Activated CD8-positive, alpha-beta memory T cell treated with anti-CD3 and anti-CD28 coated beads for 1 hour (primary cell): Measurements from ENCODE around the gene MRTFA.
"Not testable (repeated sequence)": the region's sequence is repeated elsewhere in the genome, so short reads cannot be mapped to it uniquely, and the experiment has no call there.

Source experiments
- DNase-seq, 2 donors: peaks; one replicate each; pipeline ENCODE4 v3.0.0-alpha.2; 2020; ENCODE audit warnings: low read depth in 1 of 2; ENCODE audit errors: extremely low read depth in 1 of 2

MRTFA gene

DNA sequence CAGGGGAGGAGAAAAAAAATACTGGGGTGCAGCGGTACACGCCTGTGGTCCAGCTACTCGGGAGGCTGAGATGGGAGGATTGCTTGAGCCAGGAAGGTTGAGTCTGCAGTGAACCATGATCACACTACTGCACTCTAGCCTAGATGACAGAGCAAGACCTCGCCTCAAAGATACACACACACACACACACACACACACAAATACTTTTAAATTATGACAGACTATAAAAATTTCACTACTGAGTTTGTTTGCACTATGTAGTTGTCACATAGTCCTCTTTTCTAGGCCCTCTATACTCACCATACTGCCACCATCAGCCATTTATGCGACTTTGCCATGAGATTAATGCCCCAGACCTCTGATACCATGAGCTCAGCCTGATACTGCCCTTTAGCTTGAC, 109.6 kb downstream of the MRTFA start:
- no peak for DNase-seq

- peak; percentile 43 to 67 for DNase-seq
These were observed 111.2 kb downstream of the MRTFA start for GRCh38 chr22:40525250-40525884.

DNA sequence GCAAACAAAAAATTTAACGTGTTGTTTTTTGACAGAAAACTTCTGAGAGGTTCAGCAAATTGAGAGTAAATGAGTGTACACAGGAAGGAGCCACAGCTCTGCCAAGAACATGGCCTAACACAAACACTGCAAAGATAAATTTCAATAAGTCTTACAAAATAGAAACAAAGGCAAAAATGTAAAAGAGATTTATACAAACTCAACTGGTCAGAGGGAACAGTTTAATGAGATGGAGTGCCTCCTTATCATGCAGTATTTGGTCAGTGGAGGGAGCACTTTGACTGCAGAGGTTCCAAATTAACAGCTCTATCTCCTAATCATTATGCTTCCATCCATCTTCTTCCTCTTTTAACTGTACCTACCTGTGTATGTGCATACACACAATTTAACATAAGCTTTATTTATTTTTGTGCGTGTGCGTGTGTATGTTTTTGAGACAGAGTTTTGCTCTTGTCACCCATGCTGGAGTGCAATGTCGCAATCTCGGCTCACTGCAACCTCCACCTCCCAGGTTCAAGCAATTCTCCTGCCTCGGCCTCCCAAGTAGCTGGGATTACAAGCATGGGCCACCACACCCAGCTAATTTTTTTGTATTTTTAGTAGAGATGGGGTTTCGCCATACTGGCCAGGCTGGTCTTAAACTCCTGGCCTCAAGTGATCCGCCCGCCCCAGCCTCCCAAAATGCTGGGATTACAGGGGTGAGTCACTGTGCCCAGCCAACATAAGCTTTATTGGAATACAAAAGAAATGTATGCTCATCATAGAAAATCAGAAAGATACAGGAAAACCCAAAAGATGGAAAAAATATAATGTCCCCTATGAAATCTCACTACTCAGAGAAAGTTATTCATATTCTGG, 111.9 kb downstream of the MRTFA start:
- no peak for DNase-seq

GRCh38 chr22:40522141-40522540, 114.4 kb downstream of the MRTFA start:
- no peak for DNase-seq

DNA sequence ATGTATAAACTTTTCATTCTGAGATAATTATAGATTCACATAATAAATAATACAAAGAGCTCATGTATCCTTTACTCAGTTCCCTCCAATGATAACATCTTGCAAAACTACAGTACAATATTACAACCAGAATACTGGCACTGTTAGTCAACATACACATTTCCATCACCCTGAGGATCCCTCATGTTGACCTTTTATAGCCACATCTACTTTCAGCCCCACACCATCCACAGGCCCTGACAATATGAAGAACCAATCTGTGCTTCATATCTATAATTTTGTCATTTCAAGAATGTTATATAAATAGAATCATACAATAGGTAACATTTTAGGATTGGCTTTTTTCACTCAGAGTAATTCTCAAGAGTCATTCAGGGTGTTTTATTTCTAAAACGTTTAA, 115.5 kb downstream of the MRTFA start:
- DNase-seq, result no peak

DNA sequence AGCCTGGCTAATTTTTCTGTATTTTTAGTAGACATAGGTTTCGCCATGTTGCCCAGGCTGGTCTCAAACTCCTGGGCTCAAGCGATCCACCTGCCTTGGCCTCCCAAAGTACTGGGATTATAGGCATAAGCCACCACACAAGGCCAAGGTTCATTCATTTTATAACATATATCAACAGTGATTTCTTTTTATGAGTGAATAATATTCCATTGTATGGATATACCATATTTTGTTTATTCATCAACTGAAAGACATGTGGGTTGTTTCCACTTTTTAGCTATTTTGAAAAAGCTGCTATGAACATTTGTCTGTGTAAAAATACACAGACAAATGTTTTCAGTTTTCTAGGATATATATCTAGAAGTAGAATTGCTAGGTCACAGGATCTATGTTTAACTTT, 116.0 kb downstream of the MRTFA start:
- no peak for DNase-seq

DNA sequence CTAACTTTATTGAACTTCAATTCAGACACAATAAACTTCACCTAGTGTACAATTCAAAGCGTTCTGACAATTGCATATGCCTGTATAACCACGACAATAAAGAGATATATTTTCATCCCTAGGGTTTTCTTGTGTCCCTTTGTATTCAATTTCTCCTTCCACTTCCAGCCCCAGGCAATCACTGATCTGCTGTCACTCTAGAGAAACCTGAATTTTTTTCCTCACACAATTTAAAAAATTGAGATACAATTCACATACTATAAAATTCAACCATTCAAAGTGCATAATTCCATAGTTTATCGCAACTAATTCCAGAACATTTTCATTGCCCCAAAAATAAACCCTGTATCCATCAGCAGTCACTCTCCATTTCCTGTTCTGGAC, 116.6 kb downstream of the MRTFA start:
- DNase-seq, result no peak

- DNase-seq, result no peak
These were observed 117.1 kb downstream of the MRTFA start for GRCh38 chr22:40519284-40519947.

DNA sequence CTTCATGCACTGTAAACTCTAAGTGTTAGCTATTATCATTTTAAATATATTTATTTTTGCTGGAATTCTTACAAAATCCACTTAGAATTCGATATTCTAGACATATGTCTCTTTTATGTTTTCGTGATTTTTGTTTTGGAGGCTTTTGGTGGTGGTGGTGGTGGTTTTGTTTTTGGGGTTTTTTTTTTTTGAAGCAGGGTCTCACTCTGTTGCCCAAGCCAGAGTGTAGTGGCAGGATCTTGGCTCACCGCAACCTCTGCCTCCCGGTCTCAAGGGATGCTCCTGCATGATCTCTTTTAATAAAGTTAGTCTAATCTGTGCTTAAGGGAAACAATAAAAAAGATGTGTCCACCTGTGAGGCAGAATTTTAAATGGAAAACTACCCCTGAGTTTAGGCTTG, 117.7 kb downstream of the MRTFA start:
- no peak for DNase-seq

DNA sequence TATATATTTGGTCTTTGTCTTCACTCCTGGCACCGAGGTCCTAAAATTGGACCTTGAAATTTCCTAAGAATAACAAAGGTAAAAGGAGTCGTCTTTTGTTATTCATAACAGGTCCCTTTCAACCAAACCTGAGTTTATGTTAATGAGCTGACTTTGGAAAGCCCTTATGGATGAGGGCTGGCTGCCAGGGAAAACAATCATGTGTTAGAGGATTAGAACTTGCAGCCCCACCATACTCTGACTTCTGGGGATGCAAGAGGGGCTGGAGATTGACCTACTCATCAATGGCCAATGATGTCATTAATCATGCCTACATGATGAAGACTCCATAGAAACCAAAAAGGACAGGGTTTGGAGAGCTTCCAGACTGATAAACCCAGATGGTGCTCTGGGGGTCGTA, 118.9 kb downstream of the MRTFA start:
- no peak for DNase-seq

DNA sequence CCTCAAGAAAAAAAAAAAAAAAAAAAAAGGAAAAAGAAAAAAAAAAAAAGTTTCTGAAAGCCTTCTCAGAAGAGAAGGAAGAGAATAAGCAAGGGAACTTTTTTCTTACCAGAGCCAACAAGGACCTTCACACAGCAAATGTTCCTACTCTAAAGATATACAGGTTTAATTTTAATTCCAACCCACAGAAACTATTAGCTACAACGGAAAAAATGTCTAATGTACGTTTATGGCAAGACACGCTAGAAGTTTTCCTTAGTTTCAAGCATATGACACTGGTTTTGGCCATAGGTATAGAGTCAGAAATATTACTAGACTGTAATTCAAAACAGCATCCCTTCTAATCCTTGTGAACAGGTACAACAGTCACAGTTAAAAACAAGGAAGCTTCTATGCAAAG, 120.1 kb downstream of the MRTFA start:
- DNase-seq, result no peak

DNA sequence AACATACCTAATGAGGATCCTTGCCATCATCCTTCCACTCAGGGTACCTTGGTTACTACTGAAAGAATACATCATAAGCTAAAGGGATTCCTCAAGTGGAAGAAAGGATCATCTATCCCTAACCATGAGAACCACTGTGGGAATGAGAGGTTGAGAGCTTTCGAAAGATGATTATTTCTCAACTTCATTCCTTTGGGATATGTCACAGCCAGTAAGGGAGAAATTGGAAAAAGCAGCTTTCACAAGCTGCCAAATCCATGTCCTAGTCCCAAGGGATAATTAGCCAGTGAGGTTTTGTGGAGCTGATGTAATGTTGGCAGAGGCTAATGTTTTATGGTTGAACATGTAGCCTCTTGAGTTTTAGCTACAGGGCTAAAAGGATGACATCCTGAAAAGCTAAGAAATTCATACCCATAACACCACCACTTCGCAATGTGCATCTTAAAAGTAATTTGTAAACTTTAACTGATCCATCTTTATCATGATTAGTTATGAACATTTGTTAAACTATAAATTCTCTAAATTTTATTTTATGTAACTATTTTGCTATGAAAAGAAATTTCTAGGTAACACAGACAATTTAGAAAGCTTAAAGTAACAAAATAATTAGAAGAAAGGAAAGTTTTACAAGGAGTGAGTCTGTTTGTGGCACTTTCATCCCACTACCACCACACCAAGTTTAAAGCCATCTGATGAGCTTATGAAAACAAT, 123.9 kb downstream of the MRTFA start:
- no peak for DNase-seq

- no peak for DNase-seq
These were observed 124.9 kb downstream of the MRTFA start for GRCh38 chr22:40511604-40512003.

DNA sequence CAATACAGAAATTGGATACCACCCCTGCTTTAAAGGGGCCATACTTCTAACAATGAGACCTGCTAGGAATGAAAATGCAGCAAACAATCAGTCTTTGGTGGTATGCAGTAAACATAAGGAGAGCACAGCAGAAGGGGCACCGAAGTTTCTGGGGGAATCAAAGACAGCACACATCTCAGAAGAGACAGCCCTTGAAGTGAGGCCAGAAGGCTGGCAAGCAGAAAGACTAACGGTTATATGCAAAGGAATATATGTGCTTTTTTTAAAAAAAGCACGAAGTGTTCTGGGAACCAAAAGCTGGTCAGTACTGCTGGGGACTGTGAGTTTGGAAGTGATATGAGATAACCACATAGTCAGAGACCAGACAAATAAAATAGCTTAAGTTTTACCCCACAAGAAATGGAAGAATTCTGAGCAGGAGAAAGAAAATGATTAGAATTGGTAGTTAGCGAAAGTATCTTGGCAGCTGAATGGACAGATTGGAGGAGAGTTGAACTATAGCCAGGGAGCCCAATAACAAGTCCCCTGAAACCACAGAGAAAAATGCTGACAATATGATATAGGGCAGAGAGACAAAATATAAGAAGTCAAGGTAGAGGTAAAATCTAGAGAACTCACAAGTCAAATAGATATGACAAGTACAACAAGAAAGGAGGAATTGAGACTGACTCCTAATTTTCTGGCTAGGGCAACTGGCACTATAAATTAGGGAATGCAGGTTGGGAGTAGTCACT, 125.7 kb downstream of the MRTFA start:
- no peak for DNase-seq

GRCh38 chr22:40509401-40510134, 127.0 kb downstream of the MRTFA start:
- no peak for DNase-seq

DNA sequence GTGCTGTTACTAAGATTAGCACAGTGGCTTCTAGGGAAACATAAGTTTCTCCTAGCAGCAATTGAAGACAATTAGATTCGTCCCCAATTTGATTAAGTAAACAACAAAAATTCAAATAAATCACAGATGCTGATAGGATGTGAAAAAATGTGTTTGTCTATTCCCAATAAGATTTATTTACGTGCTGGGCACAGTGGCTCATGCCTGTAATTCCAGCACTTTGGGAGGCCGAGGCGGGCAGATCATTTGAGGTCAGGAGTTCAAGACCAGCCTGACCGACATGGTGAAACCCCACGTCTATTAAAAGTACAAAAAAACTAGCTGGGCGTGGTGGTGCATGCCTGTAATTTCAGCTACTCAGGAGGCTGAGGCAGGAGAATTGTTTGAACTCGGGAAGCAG, 128.5 kb downstream of the MRTFA start:
- DNase-seq, result not testable (repeated sequence)

- no peak for DNase-seq
These were observed 129.0 kb downstream of the MRTFA start for GRCh38 chr22:40507491-40507890.

- DNase-seq, result no peak
These were observed 129.8 kb downstream of the MRTFA start for GRCh38 chr22:40506762-40507161.

GRCh38 chr22:40504285-40505249, 132.0 kb downstream of the MRTFA start:
- DNase-seq, result no peak
